Embryonic facial prominence (tissue), 1 donor: Measurements from ENCODE around the gene HECW1.

Experiments used
- DNase-seq: peaks from one replicate; pipeline ENCODE4 v3.0.0-alpha.2; 2016; ENCODE audit errors: extremely low spot score

Gene HECW1

GRCh38 chr7:43148161-43148731 lies 35.8 kb downstream of the HECW1 start:
- no peak for DNase-seq

- no peak for DNase-seq
These were observed 38.6 kb downstream of the HECW1 start for GRCh38 chr7:43151076-43151475.

GRCh38 chr7:43152696-43153095 lies 40.2 kb downstream of the HECW1 start:
- no peak for DNase-seq

GRCh38 chr7:43155636-43156035 lies 43.2 kb downstream of the HECW1 start:
- no peak for DNase-seq

GRCh38 chr7:43163885-43164284 lies 51.4 kb downstream of the HECW1 start:
- DNase-seq: no peak

GRCh38 chr7:43164757-43165156 lies 52.3 kb downstream of the HECW1 start:
- no peak for DNase-seq

DNA sequence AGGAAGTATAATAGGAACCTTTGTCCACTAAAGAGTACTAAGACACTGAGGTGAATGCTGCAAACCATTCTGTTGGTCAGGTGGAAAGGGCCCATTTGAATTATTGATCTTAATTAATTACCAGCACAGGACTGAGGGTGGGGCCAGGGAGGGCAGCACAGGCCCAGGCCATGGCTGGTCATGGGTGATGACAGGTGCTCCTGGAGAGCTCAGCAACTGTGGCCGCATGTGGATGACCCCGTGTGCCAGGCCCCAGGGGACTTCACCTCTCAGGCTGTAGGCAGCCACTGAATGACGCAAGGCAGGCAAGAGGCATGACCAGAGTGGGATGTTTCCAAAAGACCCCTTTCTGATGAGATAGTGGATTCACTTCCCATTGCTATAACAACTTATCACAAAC lies 54.2 kb downstream of the HECW1 start:
- DNase-seq: no peak

DNA sequence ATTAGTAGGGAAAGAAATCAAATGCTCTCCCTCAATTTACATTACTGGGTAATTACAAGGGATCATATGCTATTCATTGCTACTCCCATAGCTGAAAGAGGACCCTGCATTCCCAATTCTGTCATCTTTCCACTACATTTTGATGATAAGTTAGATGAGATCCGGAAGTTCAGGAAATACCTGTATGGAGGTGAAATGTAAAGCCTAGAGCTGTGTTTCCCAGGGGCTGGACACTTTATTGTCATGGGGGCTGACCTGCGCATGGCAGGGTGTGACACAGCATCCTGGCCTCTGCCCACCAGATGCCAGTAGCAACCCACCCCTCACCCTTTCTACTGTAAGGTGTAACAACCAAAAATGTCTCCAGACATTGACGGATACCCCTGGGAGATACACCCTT lies 56.6 kb downstream of the HECW1 start:
- DNase-seq: no peak

- DNase-seq: no peak
These were observed 58.1 kb downstream of the HECW1 start for GRCh38 chr7:43170571-43170970.

DNA sequence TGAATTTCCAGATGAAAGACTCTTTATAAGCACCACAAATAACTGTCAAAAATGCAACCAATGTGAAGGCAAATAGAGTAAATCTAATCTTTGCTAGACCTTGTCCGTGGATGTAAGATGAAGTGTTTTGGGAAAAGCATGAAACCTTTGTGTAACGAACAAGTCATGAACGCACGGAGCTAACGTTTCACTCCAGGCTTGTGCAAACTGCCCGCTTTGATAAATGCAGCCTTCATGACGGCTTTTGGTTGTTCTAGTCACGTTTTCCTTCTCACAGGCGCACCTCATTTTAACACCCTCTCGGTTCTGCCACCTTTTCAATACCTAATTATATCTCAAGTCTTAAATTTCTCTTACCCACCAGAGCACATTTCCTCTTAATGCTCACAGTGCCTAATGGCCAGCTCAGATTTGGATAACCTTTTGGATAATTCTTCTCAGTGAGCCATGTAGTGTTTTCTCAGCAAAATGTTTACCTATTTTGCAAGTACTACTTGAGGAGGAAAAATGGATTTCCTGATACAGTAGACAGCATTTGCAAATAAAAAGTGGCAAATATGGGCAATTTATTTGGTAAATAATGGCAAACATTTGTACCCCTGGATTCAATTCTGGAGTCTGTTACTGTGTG lies 63.2 kb downstream of the HECW1 start:
- no peak for DNase-seq

DNA sequence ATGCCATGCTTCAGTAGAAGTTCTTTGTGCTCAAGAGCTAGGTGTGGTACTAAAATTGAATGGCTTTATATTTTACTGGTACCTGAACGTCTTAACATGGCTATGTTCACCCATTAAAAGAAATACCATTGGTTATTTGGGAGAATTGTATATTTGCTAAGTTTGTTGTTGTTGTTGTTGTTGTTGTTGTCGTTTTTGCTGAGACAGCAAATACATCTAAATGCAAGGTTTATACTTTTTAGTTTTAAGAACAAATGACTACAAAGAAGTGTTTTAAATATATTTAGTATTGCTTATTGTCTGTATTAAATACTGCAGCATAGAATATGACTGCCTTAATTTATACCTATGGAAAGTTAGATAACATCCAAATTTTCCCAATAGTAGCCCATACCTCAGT lies 66.9 kb downstream of the HECW1 start:
- DNase-seq: no peak

- DNase-seq: no peak
These were observed 80.5 kb downstream of the HECW1 start for GRCh38 chr7:43192806-43193460.

DNA sequence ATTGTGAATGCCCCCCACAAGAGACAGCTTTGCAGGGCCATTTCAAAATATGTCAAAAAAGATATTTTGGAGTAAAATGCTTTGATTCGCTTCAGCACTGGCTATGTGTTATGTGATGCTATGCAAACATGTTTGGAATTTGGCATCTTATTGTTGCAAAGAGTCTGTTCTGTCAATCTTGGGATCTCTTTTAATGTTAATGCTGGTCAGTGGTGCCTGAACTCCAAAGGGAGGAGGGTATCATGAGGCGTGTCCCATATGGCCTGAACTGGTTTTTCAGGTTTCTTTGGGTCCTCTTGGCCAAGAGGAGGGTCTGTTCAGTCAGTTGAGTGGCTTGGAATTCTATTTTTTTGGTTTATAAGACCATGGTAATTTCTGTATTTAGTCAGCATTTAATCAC lies 81.4 kb downstream of the HECW1 start:
- no peak for DNase-seq

- DNase-seq: no peak
These were observed 82.8 kb downstream of the HECW1 start for GRCh38 chr7:43195256-43195655.

DNA sequence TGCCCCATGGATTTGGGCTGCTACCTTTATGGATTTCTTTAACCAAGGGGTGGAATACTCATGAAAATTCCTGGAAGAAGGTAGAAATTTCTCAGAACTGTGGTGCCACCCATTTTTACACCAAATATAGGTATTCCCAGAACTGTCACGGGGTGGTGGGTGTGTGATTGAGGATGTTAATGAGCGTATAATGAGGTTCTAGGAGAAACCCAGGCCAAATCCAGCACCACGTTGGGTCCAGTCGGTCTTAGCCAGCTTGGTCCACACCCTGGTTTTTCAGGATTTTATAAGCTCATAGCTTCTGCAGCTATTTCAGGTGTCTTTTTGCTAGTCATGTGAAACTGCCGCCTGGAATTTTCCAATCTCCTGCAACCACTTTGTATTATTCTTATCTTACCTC lies 83.3 kb downstream of the HECW1 start:
- no peak for DNase-seq

GRCh38 chr7:43196379-43196778 lies 83.9 kb downstream of the HECW1 start:
- DNase-seq: no peak

GRCh38 chr7:43198016-43198415 lies 85.6 kb downstream of the HECW1 start:
- no peak for DNase-seq

DNA sequence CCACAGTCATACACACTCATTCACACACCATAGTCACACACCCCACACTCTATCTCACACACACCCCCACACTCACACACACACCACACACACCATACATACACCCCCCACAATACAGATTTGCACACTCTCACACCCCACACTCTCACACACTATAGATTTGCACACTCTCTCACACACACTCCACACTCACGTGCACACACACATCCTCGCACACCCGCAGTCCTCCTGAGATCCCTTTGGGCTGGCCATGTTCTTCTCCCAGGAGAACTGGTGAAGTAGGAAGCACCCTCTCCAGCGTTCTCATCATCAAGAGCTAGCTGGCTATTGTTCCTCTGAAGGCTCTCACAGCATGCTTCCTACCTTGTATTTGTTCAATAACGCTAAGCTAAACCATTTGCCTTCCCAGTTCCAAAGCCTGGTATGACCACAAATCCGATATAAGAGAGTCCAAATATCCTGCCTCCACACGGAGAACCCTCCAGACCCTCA lies 86.2 kb downstream of the HECW1 start:
- no peak for DNase-seq

- DNase-seq: no peak
These were observed 87.1 kb downstream of the HECW1 start for GRCh38 chr7:43199371-43200160.

- no peak for DNase-seq
These were observed 89.5 kb downstream of the HECW1 start for GRCh38 chr7:43201912-43202311.

DNA sequence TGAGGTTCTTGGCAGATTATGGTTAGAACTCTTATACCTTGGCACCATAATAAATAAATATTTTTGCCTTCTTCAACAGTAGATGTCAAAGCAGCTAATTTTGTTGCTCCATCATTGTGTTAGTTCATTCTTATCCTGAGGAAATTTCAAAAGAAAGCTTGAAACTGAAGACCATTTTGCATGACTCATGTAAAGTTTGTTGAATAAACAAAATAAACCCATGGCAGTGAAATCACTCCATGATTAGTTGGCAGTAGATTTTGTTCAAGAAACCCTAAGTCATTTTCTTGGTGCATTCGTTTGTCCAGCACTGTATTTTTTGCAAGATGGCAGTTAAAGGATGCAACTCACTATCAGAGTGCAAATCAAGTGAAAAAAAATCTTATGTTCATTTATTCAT lies 91.6 kb downstream of the HECW1 start:
- DNase-seq: no peak

GRCh38 chr7:43205171-43205795 lies 92.8 kb downstream of the HECW1 start:
- DNase-seq: no peak
